Measurements from ENCODE around the gene ADCY1.

The ADCY1 gene

GRCh38 chr7:45592230-45592991, 18.2 kb downstream of the ADCY1 start:
- no peak for DNase-seq (ENCODE audit: insufficient read length, low spot score)
- no peak for FAIRE-seq

- DNase-seq (ENCODE audit: insufficient read length, low spot score) (no peak), FAIRE-seq (no peak)
Measured at GRCh38 chr7:45593121-45593541, 19.0 kb downstream of the ADCY1 start.

GRCh38 chr7:45593877-45594276, 19.7 kb downstream of the ADCY1 start:
- DNase-seq (ENCODE audit: insufficient read length, low spot score) (no peak), FAIRE-seq (peak; percentile 87)

GRCh38 chr7:45594745-45595535, 20.8 kb downstream of the ADCY1 start:
- DNase-seq (ENCODE audit: insufficient read length, low spot score) = no peak
- FAIRE-seq = no peak

- FAIRE-seq (no peak), DNase-seq (ENCODE audit: insufficient read length, low spot score) (no peak)
Measured at GRCh38 chr7:45595809-45596664, 21.9 kb downstream of the ADCY1 start.

GRCh38 chr7:45596665-45597095, 22.5 kb downstream of the ADCY1 start:
- FAIRE-seq = no peak
- no peak for DNase-seq (ENCODE audit: insufficient read length, low spot score)

GRCh38 chr7:45597286-45597984, 23.3 kb downstream of the ADCY1 start:
- DNase-seq (ENCODE audit: insufficient read length, low spot score) = no peak
- FAIRE-seq = no peak

- no peak for DNase-seq (ENCODE audit: insufficient read length, low spot score)
- no peak for FAIRE-seq
Measured at GRCh38 chr7:45598886-45599520, 24.8 kb downstream of the ADCY1 start.

GRCh38 chr7:45599851-45600706, 25.9 kb downstream of the ADCY1 start:
- no peak for DNase-seq (ENCODE audit: insufficient read length, low spot score)
- no peak for FAIRE-seq

- DNase-seq (ENCODE audit: insufficient read length, low spot score) = no peak
- no peak for FAIRE-seq
Measured at GRCh38 chr7:45601094-45601493, 26.9 kb downstream of the ADCY1 start.

- no peak for FAIRE-seq
- no peak for DNase-seq (ENCODE audit: insufficient read length, low spot score)
Measured at GRCh38 chr7:45601816-45602540, 27.8 kb downstream of the ADCY1 start.

GRCh38 chr7:45606050-45606449, 31.9 kb downstream of the ADCY1 start:
- no peak for FAIRE-seq
- no peak for DNase-seq (ENCODE audit: insufficient read length, low spot score)

- FAIRE-seq (no peak), DNase-seq (ENCODE audit: insufficient read length, low spot score) (no peak)
Measured at GRCh38 chr7:45606931-45607330, 32.8 kb downstream of the ADCY1 start.

- DNase-seq (ENCODE audit: insufficient read length, low spot score) = no peak
- no peak for FAIRE-seq
Measured at GRCh38 chr7:45609180-45609579, 35.0 kb downstream of the ADCY1 start.

- no peak for FAIRE-seq
- no peak for DNase-seq (ENCODE audit: insufficient read length, low spot score)
Measured at GRCh38 chr7:45610019-45610418, 35.9 kb downstream of the ADCY1 start.

GRCh38 chr7:45610660-45611299, 36.6 kb downstream of the ADCY1 start:
- FAIRE-seq (peak; percentile 99), DNase-seq (ENCODE audit: insufficient read length, low spot score) (no peak)

GRCh38 chr7:45617166-45617565, 43.0 kb downstream of the ADCY1 start:
- no peak for DNase-seq (ENCODE audit: insufficient read length, low spot score)
- no peak for FAIRE-seq

- DNase-seq (ENCODE audit: insufficient read length, low spot score) (no peak), FAIRE-seq (no peak)
Measured at GRCh38 chr7:45622058-45622457, 47.9 kb downstream of the ADCY1 start.

Measured in HTR-8/SVneo (cell line).